Right atrium auricular region (tissue), 2 donors: ENCODE measurements around the gene SEC16B. TPM values are rescaled to one million over a fixed set of nuclear protein-coding genes. Genes with fewer than 3 reads are reported as not detected.

Source experiments
- DNase-seq: peaks from one replicate; pipeline ENCODE4 v3.0.0-alpha.2; 2019; ENCODE audit warnings: low spot score
- H3K27ac ChIP-seq, 2 donors: fragments of 200-600 bp; sonication (generic); 1 replicate in 1 of 2; 2 replicates in 1 of 2; pipeline ENCODE4 v1.5.1; 2016 to 2019
- H3K27me3 ChIP-seq, 2 donors: fragments of 200-600 bp; sonication (generic); one replicate each; pipeline versions ENCODE4 v1.5.1 to v1.6.0; 2017 to 2019
- H3K36me3 ChIP-seq: fragments of 200-600 bp; sonication (generic); one replicate; pipeline ENCODE4 v1.5.1; 2016
- H3K4me1 ChIP-seq, 2 donors: fragments of 200-600 bp; sonication (generic); one replicate each; pipeline versions ENCODE4 v1.5.1 to v1.6.0; 2017 to 2019
- H3K4me3 ChIP-seq, 2 donors: fragments of 200-600 bp; sonication (generic); 1 replicate in 1 of 2; 2 replicates in 1 of 2; pipeline ENCODE4 v1.5.1; 2017 to 2019; ENCODE audit warnings: mild to moderate bottlenecking in 1 of 2, moderate library complexity in 1 of 2
- H3K9me3 ChIP-seq, 2 donors: fragments of 200-600 bp; sonication (generic); one replicate each; pipeline ENCODE4 v1.5.1; 2019
- CTCF ChIP-seq, 2 donors: fragments of 200-600 bp; sonication (generic); IDR thresholded peaks; one replicate each; pipeline ENCODE4 v1.5.1; 2019; ENCODE audit warnings: antibody characterized with exemption in 2 of 2
- total RNA-seq, 2 donors: library from RNA; depleted of rRNA; stranded (reverse); fragments of >200 nt; gene quantifications; one replicate each; pipeline ENCODE4 v1.1.0, GENCODE V29; 2016

The SEC16B gene
- total RNA-seq, 2 donors from 2014 or later = 1.9 to 5.8 TPM

- H3K27ac ChIP-seq = no peak overlapping the region
- no peaks in the 10 kb centered on the region for H3K27me3 ChIP-seq
- H3K36me3 ChIP-seq = peaks cover 5% of the 10 kb centered on the region
- TF ChIP-seq CTCF (IDR thresholded peaks at IDR 0.05) = no peak
- H3K9me3 ChIP-seq = no peaks in the 10 kb centered on the region
- no peak for DNase-seq
- H3K4me3 ChIP-seq = no peak overlapping the region
- no peaks in the 10 kb centered on the region for H3K4me1 ChIP-seq
Observed at GRCh38 chr1:177926201-177926600, 43.7 kb downstream of the SEC16B start.

- H3K4me3 ChIP-seq = no peak overlapping the region
- no peaks in the 10 kb centered on the region for H3K9me3 ChIP-seq
- DNase-seq = no peak
- H3K27me3 ChIP-seq = no peaks in the 10 kb centered on the region
- no peak for TF ChIP-seq CTCF (IDR thresholded peaks at IDR 0.05)
- H3K36me3 ChIP-seq = peaks cover under 1% of the 10 kb centered on the region
- no peak overlapping the region for H3K27ac ChIP-seq
- H3K4me1 ChIP-seq = no peaks in the 10 kb centered on the region
Observed at GRCh38 chr1:177925006-177925405, 44.9 kb downstream of the SEC16B start.

DNA sequence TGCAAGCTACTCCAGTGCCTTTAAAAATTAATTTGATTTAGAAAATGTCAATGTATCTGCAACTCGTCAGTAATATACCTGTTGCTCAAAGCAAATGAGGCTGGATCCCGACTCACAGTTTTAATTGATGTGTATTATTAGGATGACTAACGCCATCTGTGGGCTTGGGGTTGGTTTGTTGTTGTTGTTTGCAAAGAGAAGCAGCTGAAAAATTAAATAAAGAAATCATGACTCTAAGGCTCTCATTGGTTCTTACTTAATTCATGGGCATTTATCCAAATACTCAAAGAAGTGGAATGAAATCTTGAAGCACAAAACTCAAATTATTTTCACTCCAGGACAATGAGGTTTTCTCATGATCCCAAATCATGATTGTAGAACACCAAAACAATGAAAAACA is 46.4 kb downstream of the SEC16B start:
- H3K9me3 ChIP-seq = no peaks in the 10 kb centered on the region
- DNase-seq = no peak
- H3K27me3 ChIP-seq = no peaks in the 10 kb centered on the region
- no peak for TF ChIP-seq CTCF (IDR thresholded peaks at IDR 0.05)
- H3K27ac ChIP-seq = no peak overlapping the region
- no peak overlapping the region for H3K4me3 ChIP-seq
- H3K4me1 ChIP-seq = no peaks in the 10 kb centered on the region
- no peaks in the 10 kb centered on the region for H3K36me3 ChIP-seq

DNA sequence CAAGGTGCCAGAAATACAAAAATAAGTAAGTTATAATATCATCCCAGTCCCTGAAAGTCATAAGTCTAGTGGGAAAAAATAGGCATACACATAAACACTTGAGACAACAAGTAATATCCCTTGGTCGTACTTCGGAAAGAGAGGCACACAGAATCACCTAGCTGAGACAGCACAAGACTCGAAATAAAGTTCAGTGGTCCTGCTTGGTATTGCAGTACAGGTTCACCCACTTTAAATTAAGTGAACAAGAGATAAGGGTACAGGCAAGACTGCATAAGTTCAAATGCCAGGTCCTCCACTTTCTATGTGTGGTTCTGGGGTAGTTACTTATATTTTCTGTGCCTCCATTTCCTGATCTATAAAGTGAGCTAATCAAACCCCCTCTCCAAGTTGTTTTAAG is 47.6 kb downstream of the SEC16B start:
- no peak for DNase-seq
- Histone ChIP-seq H3K36me3 (no peaks in the 10 kb centered on the region), H3K27me3 (no peaks in the 10 kb centered on the region), H3K4me3 (no peak overlapping the region), H3K9me3 (no peaks in the 10 kb centered on the region), H3K4me1 (no peaks in the 10 kb centered on the region), H3K27ac (no peak overlapping the region)
- peak in 1 of 2 donors; percentile 23 for TF ChIP-seq CTCF (IDR thresholded peaks at IDR 0.05)

- DNase-seq = no peak
- no peaks in the 10 kb centered on the region for H3K36me3 ChIP-seq
- no peaks in the 10 kb centered on the region for H3K4me1 ChIP-seq
- H3K4me3 ChIP-seq = no peak overlapping the region
- no peaks in the 10 kb centered on the region for H3K9me3 ChIP-seq
- no peak overlapping the region for H3K27ac ChIP-seq
- H3K27me3 ChIP-seq = no peaks in the 10 kb centered on the region
- no peak for TF ChIP-seq CTCF (IDR thresholded peaks at IDR 0.05)
Observed at GRCh38 chr1:177921590-177921989, 48.3 kb downstream of the SEC16B start.

- H3K4me3 ChIP-seq = no peak overlapping the region
- no peaks in the 10 kb centered on the region for H3K4me1 ChIP-seq
- no peaks in the 10 kb centered on the region for H3K27me3 ChIP-seq
- no peaks in the 10 kb centered on the region for H3K36me3 ChIP-seq
- H3K27ac ChIP-seq = no peak overlapping the region
- no peaks in the 10 kb centered on the region for H3K9me3 ChIP-seq
- DNase-seq = no peak
- no peak for TF ChIP-seq CTCF (IDR thresholded peaks at IDR 0.05)
Observed at GRCh38 chr1:177920091-177920490, 49.8 kb downstream of the SEC16B start.
